ENCODE data around the gene ZC3H10.
A peak's percentile ranks its signal among the peaks of the same experiment; 100 is the strongest.

The ZC3H10 gene

GRCh38 chr12:56146492-56147460 lies 28.7 kb downstream of the ZC3H10 start:
- no peak for TF ChIP-seq MYC (IDR thresholded peaks at IDR 0.05; ENCODE audit: low read depth, low read length)
- TF ChIP-seq CTCF (IDR thresholded peaks at IDR 0.05; ENCODE audit: low read depth, low read length) = no peak
- TF ChIP-seq POLR2A (IDR thresholded peaks at IDR 0.05; ENCODE audit: extremely low read depth, insufficient read length) = no peak
- peak; percentile 39 for DNase-seq (ENCODE audit: low read depth)
- H3K4me3 ChIP-seq (ENCODE audit: low read depth, low read length) = no peak overlapping the region

DNA sequence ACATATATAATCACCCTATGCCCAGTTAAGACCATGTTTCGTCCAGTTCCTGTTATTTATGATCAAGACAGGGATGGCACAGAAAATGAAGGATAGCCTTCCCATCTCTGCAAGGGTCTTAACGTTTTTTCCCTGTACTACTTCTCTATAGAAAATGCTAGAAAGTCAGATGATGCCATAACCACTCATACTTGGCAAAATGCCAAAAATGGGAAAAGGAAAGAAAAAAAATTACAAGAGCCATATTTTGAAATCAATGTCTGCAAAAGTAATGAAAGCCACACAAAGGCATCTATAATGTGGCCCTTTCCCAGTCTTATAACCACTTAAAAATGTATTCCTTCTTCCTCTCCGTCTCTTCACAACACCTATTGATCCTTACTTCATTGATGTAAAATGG lies 32.5 kb downstream of the ZC3H10 start:
- H3K4me3 ChIP-seq (ENCODE audit: low read depth, low read length) = no peak overlapping the region
- TF ChIP-seq CTCF (IDR thresholded peaks at IDR 0.05; ENCODE audit: low read depth, low read length) (no peak), MYC (IDR thresholded peaks at IDR 0.05; ENCODE audit: low read depth, low read length) (no peak), POLR2A (IDR thresholded peaks at IDR 0.05; ENCODE audit: extremely low read depth, insufficient read length) (no peak)
- TF ChIP-seq, protein P1, sequence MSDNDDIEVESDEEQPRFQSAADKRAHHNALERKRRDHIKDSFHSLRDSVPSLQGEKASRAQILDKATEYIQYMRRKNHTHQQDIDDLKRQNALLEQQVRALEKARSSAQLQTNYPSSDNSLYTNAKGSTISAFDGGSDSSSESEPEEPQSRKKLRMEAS (IDR thresholded peaks at IDR 0.05; ENCODE audit: low read depth, low read length) = no peak

GRCh38 chr12:56151672-56152131 lies 33.6 kb downstream of the ZC3H10 start:
- DNase-seq (ENCODE audit: low read depth) = no peak
- TF ChIP-seq CTCF (IDR thresholded peaks at IDR 0.05; ENCODE audit: low read depth, low read length) (peak; percentile 6), POLR2A (IDR thresholded peaks at IDR 0.05; ENCODE audit: extremely low read depth, insufficient read length) (no peak), MYC (IDR thresholded peaks at IDR 0.05; ENCODE audit: low read depth, low read length) (no peak)
- TF ChIP-seq, protein P1 (IDR thresholded peaks at IDR 0.05; ENCODE audit: low read depth, low read length) = no peak

More for the DNA sequence above, 32.5 kb downstream of the ZC3H10 start:
- DNase-seq (ENCODE audit: low read depth) = no peak

GRCh38 chr12:56152132-56152755 lies 34.2 kb downstream of the ZC3H10 start, which contains the start of gene MYL6B:
Gene MYL6B (plus strand): TSS chr12:56152587. CDS start chr12:56153919, 1,332 bp downstream.
- DNase-seq (ENCODE audit: low read depth) = peak; percentile 99
- H3K4me3 ChIP-seq (ENCODE audit: low read depth, low read length) = peak within 1 kb of the TSS; percentile 90
- TF ChIP-seq POLR2A (IDR thresholded peaks at IDR 0.05; ENCODE audit: extremely low read depth, insufficient read length) (peak; percentile 75), CTCF (IDR thresholded peaks at IDR 0.05; ENCODE audit: low read depth, low read length) (no peak), MYC (IDR thresholded peaks at IDR 0.05; ENCODE audit: low read depth, low read length) (peak; percentile 83)
- TF ChIP-seq, protein P1 (IDR thresholded peaks at IDR 0.05; ENCODE audit: low read depth, low read length) = no peak; the same call in 1 of the 2 replicates

More at GRCh38 chr12:56151672-56152131, 33.6 kb downstream of the ZC3H10 start:
- peak overlapping the region; percentile 90 for H3K4me3 ChIP-seq (ENCODE audit: low read depth, low read length)

DNA sequence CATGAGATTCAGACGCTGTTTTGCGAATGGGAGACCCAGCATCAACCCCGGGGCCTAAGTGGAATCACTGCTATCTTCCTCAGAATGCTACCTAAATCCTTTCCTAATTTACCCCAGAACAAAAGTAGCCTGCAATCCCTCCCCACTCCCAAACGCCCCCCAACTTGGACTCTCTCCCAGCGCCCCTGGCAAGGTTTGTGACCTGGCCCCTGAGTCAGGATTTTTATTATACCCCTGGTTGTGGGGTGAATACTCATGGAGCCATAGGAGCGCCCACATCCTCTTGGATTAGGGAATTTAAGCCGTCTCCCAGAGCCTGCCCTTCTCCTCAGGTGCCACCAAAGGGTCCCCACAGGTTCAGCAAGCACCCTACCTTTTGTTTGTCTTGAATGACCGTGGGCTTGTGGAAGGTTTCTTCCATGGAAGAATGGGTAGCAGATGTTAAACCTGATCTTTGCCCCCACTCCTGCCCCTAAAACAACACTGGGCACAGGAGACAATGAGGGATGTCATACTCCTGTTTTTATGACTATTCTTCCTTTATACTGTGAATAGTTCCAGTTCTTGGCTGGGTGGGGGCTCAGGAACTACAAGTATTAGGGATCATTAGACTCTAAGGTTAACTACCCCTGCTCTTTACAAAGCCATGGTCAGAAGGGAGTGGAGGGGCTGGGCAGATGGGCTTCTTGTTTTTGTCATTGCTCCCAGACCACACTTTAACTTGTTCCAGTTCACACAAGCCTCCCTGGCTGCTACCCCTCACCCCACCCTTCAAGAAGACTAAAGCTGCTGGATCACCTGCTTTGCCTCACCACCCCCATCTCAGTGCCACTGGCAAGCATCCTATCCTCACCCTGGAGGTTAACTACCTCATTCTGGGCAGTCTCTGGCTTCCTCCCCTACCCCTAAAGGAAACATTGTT lies 35.0 kb downstream of the ZC3H10 start:
- no peak for TF ChIP-seq POLR2A (IDR thresholded peaks at IDR 0.05; ENCODE audit: extremely low read depth, insufficient read length)
- no peak for TF ChIP-seq MYC (IDR thresholded peaks at IDR 0.05; ENCODE audit: low read depth, low read length)
- TF ChIP-seq, protein P1 (IDR thresholded peaks at IDR 0.05; ENCODE audit: low read depth, low read length) = no peak
- TF ChIP-seq CTCF (IDR thresholded peaks at IDR 0.05; ENCODE audit: low read depth, low read length) = no peak
- H3K4me3 ChIP-seq (ENCODE audit: low read depth, low read length) = peak overlapping the region; percentile 90
- no peak for DNase-seq (ENCODE audit: low read depth)

Data from NB4 (cell line).